ENCODE data around the gene FGF18.
A peak's percentile ranks its signal among the peaks of the same experiment; 100 is the strongest.

The FGF18 gene

GRCh38 chr5:171441246-171441791 is 21.9 kb downstream of the FGF18 start:
- DNase-seq = no peak

- no peak for DNase-seq
Measured at GRCh38 chr5:171442287-171443042, 23.0 kb downstream of the FGF18 start.

DNA sequence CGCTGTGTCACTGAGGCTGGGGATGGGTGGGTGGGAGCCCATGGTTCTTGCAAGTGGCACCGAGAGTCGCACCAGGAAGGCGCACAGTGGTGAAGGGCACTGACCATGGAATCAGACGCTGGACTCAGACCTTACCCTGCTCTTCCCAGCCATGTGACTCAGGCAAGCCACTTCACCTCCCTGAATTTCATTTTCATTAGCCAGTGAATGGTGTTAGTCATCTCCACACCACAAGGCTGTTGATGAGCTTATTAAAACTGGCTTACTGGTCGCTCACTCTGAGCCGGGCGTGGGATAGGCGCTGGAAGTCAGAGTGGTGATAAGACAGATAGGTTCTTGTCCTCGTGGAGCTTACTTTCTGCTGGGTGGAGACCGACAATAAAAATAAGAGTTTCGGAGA is 25.1 kb downstream of the FGF18 start:
- no peak for DNase-seq

DNA sequence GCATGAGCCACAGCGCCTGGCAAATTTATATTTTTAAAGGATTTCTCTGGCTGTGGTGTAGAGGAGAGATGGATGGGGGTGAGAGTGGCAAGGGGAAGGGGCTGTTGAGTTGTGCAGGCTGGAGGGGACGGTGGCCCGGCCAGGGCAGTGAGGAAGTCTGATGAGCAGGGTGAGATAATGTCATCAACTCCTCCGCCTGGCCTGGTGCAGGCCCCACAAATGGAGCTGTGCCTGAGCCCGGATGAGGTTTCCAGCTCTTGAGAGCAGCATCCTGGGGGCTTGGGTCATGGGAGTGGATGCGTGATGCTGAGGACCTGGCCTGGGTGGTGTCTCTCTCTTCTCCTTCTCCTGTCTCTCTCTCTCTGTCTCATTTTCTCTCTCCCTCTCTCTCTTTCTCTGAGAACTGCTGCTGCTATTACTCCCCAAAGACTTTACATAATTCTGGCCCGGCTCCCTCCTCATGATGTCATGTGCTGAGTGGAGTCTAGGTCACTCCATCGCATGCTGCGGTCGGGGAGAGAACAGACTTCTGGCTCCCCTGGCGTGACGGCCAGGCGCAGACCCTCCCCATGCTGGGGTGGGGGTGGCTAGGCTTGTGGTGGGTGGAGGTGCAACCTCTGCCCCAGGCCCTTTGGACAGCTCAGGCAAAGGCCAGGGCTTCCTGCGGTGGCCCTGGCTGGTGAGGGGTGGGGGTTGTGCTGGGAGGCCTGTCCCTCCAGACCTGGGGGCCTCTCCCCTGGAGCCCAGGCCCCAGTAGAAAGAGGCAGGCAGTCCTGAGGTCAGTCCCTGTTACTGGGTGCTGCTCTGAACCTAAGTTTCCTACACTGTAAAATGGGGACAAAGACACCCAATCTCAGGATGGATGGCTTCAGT is 26.4 kb downstream of the FGF18 start:
- DNase-seq = no peak

GRCh38 chr5:171447226-171447625 is 27.8 kb downstream of the FGF18 start:
- DNase-seq = no peak

GRCh38 chr5:171449426-171449825 is 30.0 kb downstream of the FGF18 start:
- no peak for DNase-seq

GRCh38 chr5:171450423-171451331 is 31.2 kb downstream of the FGF18 start:
- DNase-seq = peak in 5 of 56 donors; percentile 4 to 23 (median 20)

DNA sequence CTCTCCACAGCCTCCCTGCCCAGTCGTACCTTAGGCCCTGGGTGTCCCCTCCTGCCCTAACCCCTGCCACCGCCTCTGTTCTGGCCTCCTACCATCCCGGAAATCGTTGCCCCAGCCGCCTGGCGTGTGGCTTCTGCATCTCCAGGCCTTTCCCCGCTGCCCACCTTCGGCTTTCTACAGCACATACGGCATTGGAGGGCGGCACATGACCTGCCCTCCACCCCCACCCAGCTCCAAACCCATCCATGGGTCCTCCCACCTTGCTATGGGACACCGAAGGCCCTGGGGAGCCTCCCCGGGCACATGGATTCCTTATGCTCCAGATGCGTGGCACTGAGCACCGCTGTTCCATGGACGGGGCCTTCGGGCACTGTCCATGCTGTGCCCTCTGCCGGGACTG is 32.0 kb downstream of the FGF18 start:
- no peak for DNase-seq

- DNase-seq = no peak
Measured at GRCh38 chr5:171453056-171453725, 33.7 kb downstream of the FGF18 start.

DNA sequence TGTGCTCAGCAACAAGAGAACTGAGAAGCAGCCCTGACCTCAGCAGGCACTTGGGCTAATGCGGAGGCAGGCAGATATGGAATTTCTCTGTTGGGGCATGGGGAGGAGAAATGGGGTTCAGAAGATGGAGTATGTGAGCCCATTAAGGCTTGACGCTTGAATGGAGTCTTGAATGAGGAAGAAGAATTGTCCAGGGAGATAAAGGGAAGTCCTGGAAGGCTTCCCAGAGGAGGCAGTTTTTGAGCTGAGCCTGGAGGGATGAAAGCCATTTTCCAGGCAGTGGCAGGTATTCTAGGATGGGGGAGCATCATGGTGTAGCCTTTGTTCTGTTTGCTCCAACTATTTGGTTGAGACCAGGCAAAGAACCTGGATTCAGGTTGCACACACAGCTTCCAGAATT is 34.5 kb downstream of the FGF18 start:
- DNase-seq = no peak

DNA sequence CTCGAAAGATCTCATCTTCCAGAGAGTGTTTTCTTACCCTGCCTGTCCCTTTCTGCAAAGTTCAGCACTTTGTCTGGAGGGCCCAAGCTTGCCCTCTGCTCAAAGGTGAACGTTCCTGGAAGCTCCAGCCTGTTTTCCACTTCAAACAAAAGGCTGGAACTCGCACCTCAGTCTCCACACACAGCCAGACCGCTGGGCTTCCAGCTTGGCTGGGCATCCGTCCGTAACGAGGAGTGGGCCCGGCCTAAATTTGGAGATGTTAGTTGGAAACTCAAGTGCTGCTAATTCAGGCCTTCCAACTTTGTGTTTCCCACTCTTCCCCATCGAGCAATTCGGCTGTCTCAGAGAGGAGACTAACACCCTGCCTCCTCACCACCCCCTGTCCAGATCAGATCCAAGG is 35.1 kb downstream of the FGF18 start:
- no peak for DNase-seq

GRCh38 chr5:171455522-171455921 is 36.1 kb downstream of the FGF18 start:
- no peak for DNase-seq

GRCh38 chr5:171457208-171457981 is 37.9 kb downstream of the FGF18 start:
- no peak for DNase-seq

GRCh38 chr5:171459839-171460238 is 40.4 kb downstream of the FGF18 start:
- no peak for DNase-seq

- no peak for DNase-seq
Measured at GRCh38 chr5:171462136-171462927, 42.9 kb downstream of the FGF18 start.

DNA sequence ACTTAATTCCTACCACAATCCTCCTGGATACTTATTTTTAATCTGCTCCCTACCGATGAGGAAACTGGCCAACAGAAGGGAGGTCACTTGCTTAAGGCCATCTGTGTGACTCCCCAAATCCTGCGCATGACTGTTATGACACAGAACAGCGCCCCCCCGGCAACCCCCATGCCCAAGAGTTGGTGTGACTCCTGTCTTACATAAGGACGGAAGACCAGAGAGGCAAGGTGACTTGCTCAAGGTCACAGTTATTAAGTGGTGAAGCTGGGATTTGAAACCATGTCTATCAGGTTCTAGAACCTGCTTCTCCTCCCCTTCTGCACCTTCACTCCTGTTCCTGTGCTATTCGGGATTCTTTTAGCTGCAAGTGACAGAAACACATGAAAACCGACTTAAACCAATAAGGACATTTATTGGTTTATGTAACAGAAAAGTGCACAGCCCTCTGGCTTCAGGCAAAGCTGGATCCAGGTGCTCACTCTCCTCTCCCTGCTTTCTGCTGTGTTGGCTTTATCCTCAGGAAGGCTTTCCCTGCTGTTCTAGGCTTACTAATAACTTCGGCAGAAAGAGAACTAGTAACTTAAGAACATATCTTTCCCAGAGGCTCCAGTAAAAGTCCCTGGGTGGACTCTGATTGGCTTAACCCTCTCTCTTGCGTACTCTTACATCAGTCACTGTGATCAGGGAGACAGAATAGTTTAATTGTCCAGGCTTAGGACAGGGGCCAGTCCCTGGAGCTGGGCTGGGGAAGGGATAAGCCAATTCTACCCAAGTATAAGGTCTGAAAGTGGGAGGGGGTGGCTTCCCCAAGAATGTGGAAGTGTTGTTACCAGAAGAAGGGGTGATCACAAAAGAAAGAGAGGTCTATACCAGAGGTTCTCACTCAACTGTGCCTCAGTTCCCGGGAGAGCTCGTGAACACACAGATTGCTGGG is 43.7 kb downstream of the FGF18 start:
- no peak for DNase-seq

- DNase-seq = no peak
Measured at GRCh38 chr5:171463862-171464229, 44.4 kb downstream of the FGF18 start.

DNA sequence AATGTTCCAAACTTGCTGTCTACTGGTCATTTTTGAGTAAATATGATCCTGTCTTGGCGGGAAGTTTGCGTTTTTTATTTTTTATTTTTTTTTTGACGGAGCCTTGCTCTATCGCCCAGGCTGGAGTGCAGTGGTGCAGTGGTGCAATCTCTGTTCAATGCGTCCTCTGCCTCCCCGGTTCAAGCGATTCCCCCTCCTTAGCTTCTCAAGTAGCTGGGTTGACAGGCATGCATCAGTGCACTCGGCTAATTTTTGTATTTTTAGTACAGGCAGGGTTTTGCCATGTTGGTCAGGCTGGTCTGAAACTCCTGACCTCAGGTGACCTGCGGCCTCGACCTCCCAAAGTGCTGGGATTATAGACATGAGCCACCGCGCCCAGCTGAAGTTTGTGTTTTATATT is 45.4 kb downstream of the FGF18 start:
- DNase-seq = no peak
